Measurements from ENCODE around the gene CCDC92.
"Not testable (repeated sequence)": the region's sequence is repeated elsewhere in the genome, so short reads cannot be mapped to it uniquely, and the experiment has no call there.

Gene CCDC92

DNA sequence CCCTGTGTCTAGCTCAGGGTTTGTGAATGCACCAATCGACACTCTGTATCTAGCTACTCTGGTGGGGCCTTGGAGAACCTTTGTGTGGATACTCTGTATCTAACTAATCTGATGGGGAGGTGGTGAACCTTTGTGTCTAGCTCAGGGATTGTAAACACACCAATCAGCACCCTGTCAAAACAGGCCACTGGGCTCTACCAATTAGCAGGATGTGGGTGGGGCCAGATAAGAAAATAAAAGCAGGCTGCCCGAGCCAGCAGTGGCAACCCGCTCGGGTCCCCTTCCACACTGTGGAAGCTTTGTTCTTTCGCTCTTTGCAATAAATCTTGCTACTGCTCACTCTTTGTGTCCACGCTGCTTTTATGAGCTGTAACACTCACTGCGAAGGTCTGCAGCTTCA is 25.1 kb downstream of the CCDC92 start:
- not testable (repeated sequence) for DNase-seq

- not testable (repeated sequence) for DNase-seq
These were observed 25.8 kb downstream of the CCDC92 start for GRCh38 chr12:123946516-123947505.

GRCh38 chr12:123946152-123946515 is 26.5 kb downstream of the CCDC92 start:
- no peak for DNase-seq

DNA sequence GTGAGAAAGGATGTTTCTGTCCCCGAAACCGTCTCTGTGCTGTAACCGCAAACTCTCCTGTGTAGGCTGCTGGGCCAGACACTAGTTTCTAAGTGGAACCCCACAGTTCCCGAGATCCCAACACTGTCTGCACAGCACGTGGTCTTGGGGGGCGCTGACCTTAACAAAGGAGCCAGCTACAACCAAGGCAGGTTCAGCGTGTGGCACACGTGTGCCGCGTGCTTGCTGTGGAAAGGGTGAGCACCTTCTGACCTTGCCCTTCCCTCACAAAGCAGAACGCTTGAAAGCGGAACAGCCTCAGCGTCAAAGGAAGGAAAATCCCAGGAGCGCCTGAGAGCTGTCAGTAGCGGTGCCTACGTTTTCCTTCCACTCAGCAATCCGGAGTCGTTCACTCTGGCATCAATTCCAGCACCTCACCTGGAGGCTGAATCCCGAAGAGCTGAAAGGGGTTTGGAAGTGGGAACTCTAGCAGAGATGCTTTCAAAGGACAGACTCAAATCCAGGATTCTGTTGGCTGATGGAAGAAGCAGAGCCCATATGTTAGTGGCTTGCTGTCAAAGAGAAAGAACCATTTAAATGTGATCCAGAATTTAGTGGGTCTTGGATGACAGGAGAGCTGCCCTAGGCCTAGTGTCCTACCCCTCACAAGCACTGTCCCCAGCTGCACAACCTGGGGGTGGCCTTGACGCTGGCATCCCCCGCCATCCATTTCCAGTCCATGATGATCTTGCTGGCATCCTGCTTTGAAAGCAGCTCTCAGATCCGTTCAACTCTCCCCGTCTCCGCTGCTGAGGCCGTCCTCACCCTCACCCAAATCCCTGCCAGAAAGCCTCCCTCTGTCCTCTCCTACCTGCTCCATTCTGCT is 27.1 kb downstream of the CCDC92 start:
- no peak for DNase-seq

DNA sequence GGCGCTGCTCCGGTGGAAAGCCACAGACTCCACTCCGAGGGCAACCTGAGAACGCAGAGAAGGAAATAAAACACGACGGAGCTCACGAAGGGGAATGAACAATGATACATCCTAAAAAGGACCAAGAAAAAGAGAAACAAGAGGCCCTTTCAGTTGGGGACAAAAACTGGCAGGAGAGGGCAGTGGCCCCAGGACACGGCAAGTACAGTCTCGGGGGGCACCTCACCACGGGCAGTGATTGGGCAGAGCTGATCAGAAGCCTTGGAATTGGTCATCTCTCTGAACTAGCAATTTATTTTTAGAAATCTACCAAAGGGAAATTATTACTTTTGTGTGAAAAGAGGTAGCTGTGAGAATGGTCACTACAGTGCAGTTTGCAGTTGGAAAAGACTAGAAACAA is 27.9 kb downstream of the CCDC92 start:
- no peak for DNase-seq

DNA sequence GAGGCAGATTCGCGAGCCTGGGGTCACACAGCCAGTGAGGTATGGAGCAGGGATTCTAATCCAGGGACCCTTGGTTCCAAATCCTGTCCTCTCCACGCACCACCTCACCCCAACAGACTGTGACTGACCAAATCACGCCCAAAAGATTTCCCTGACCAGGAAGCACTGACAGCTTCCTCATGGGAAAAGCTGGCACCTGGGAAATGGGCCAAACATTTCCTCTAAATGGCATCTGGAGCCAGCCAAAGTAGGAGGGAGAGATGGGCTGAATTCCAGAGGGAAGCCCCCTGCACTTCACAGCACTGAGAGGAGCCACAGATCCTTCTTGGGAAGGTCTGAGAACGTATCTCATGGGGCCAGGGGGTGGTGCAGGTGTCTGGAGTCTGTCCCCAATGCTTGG is 28.8 kb downstream of the CCDC92 start:
- no peak for DNase-seq

DNA sequence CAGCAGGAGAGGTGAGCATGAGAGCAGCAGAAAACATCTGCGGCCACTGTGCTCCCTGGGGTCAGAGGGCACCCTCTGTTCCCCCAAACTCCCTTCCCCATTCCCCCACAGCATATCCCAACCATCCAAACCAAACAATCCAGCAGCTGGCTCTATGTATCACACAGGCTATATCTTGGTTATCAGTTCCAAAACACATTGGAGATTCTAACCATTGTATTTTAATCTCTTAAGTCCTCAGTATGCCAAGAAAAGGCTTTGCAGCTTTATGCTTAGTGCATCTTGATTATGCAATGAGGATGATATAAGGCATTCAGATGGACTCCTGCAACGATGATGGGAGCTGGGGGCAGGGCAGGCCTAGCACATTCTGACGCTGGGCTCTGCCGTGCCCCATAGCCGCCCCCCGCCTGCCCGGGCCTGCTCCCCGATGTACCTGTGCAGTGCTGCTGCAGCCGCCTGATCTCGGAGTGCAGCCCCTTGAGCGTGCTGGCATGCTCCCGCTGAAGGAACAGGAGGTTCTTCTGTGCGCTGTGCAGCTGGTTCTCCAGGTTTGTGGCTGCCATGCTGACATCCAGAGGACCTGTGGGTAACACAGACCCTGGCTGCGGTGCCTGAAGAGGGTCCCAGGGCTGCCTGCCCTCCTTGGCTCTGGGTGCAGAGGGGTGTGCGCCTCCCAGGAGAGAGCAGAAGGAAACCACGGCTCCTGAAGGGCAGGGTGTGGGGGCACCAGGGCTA is 29.6 kb downstream of the CCDC92 start:
- no peak for DNase-seq

- DNase-seq = no peak
These were observed 30.4 kb downstream of the CCDC92 start for GRCh38 chr12:123942238-123942653.

- no peak for DNase-seq
These were observed 30.9 kb downstream of the CCDC92 start for GRCh38 chr12:123941624-123942237.

- DNase-seq = no peak
These were observed 31.6 kb downstream of the CCDC92 start for GRCh38 chr12:123941000-123941399.

DNA sequence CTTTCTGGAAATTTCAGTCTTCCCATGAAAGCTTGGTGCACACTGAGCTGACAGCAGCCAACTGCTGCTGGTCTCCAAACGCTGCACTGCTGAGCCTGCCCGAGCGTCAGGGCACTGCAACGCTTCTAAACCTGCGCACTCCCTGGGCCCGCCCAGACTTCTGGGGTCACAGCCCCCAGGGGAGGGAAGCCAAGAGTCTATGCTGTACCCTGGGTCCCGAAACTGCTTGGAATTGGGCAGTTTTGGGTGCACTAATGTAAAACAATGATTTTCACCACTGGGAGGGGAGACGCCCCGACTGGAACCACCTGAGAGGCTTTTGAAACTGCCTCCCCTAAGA is 32.0 kb downstream of the CCDC92 start:
- no peak for DNase-seq

DNA sequence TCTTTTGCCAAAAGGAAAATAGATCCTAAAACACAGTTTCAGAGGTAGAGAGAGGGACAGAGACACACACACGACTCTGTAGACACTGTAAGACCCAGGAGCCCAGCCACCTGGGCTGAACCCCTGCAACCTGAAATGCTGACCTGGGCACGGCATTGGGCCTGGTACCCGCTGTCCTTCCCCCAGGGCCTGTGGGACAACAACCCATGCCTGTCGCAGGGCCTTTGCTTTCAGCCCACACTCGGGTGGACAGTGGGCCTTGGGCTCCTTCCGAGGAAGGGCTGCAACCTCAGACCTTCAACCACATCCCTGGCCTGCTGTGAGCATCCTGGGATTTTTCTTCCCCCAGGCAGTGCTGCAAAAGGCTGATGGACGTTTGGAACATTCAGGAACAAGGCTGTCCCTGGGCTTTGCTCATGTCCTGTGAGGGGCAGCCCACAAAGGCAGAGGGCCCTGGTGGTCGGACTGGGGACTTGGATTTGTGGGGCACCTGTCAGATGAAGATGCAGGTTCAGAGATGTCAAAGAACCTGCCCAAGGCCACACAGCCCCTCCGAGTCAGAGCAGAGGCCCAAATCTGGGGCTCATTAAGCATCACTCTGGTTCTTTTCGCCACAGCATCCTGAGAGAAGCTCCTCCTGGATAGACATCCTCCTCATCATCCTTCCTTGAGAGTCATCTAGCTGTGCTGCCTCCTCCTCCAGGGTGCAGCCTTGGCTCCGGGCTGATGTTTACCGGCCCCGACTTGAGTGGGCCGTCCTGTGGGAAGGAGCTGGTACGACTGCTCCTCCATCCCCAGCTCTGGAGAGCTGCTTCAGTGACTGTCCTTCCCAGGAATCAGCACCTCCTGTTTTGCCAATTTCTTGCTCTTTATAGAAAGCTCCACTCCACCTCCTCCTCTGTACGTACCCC is 32.7 kb downstream of the CCDC92 start:
- DNase-seq = no peak

DNA sequence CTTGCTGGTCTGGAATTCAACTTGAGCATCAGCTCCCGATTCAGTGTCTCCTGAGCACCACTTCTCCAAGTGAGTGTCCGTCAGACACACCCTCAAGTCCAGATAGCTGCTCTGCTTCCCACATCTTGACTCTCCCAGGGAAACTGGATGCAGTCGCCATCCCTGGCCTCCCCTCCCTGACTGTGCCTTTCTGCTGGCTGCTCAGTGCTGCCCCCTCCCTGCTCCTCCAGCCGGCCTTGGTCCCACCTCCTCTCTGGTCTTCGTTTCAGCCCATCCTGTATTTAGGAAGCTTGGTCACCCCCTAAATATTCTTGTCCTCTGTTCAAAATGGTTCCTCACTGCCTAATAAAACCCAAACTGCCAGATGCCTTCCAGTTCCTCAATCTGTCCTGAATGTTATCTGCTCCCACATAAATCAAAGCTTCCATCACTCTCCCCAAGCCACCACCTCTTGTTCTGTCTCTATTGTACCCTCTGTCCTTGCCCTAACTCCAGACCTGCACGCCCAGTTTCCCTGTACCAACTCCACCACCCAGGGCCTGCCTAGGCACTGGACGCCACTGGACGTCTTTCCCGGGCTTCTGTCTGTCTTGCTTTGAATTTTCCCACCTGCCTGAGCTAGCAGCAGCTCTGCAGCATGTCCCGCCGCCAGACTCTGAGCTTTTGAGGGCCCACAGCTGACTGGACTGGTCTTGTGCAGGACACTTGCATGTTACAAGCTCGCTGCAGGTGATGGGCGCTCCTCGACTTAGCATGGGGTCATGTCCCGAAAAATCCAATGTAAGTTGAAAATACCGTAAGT is 33.8 kb downstream of the CCDC92 start:
- DNase-seq = no peak

DNA sequence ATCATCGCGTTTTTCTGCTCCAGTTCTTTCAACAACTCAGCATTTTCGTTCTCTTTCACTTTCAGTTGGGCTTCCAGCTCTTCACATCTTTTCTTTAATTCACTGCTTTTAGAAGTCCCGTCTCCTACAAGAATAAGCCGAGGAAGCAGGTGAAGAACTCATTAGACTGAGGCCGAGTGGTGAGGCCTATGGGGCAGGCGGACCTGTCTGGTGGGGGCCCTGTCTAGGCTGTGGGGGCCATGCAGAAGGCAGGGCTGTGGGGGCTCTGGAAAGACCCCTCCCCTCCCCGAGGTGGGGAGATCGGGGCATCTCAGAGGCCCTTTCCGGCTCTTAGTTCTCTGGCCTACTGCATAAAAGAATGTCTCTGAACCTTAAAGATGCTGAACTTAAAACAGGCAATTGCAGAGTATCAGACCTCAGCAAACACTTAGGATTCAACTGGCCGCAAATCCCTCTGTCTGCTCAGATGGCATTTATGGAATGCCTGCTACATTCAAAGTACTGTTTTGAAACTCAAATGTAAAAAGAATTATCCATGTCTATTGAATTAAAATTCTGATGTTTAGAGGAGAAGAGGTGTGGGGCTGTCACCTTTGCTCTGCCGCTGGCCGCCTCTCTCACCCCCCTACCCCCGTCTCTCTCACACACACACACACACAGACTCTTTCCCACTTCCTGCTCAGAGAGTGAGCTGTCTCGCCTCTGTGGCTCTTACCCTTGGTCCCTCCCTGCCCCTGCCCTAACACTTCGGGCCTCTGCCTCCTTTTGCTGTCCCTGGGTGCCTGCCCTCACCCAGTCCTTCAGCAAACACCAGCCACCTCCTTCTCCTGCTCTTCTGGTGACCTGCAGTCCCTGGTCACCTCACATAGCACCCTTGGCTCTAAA is 34.7 kb downstream of the CCDC92 start:
- peak; percentile 2 for DNase-seq

DNA sequence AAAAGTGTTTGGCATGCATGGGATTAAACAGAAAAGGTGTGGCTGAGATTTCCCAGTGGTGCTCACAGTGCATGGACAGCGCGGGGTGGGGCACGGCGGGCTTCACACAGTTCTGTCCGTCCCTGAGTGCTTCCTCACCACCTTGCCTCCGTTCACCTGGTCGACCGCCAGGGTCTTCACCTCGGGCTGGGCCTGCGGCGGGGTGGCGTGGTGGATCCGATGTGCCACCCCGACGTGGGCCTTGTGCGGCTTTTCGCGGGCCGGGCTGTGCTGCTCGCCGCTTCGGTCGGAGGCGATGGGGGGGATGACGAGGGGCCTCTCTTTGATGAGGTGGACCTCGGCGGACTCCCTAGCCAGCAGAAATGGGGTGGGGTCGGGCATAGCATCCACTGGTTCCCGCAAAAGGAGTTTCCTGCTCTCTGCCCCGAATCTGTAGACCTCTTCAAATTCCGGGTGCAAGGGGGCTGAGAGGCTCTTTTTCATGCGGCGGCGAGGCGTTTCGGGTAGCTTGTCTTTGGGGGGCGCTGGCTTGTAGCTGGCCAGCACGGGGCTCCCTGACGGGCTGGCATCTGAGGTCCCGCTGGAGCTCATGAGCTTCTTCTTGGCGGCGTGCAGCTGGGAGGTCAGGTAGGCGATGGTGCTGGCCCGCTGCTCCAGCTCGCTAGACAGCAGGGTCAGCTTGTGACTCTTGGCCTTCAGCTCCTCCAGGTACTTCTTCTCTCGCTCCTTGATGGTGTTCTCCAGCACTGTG is 35.5 kb downstream of the CCDC92 start:
- no peak for DNase-seq

- no peak for DNase-seq
These were observed 36.2 kb downstream of the CCDC92 start for GRCh38 chr12:123936471-123936870.

- no peak for DNase-seq
These were observed 36.7 kb downstream of the CCDC92 start for GRCh38 chr12:123935956-123936355.

- DNase-seq = no peak
These were observed 37.8 kb downstream of the CCDC92 start for GRCh38 chr12:123934829-123935228.

All from effector CD8-positive, alpha-beta T cell (primary cell).